Calu3 (cell line): ENCODE data around the gene DMAC1. TPM values are rescaled to one million over a fixed set of nuclear protein-coding genes. Genes with fewer than 3 reads are reported as not detected.

Source experiments
- BruUV-seq: library from RNA; stranded (reverse); fragments of 400-500 nt; replicated peaks from 2 replicates; lab custom pipeline; 2021; lab: Mats Ljungman, UMichigan
- CTCF ChIA-PET: fragments of 300-600 bp; sonication (Branson Sonifier 250); formaldehyde crosslinking; loops from one replicate; lab custom pipeline; 2022; ENCODE audit warnings: antibody characterized with exemption; lab: Charles Lee
- DNase-seq: peaks from one replicate; pipeline ENCODE4 v3.0.0; 2022
- H3K27ac Mint-ChIP-seq: one replicate; pipeline ENCODE4 v1.8.0; 2022; ENCODE audit warnings: mixed read lengths; ENCODE audit not compliant: unreplicated experiment
- H3K27me3 Mint-ChIP-seq: one replicate; pipeline ENCODE4 v1.8.0; 2022; ENCODE audit warnings: mixed read lengths; ENCODE audit not compliant: unreplicated experiment
- H3K36me3 Mint-ChIP-seq: one replicate; pipeline ENCODE4 v1.8.0; 2022; ENCODE audit warnings: mild to moderate bottlenecking, moderate library complexity, mixed read lengths; ENCODE audit not compliant: insufficient read depth, unreplicated experiment
- H3K4me1 Mint-ChIP-seq: one replicate; pipeline ENCODE4 v1.8.0; 2022; ENCODE audit warnings: mild to moderate bottlenecking, low read depth, mixed read lengths; ENCODE audit not compliant: unreplicated experiment
- H3K4me3 Mint-ChIP-seq: one replicate; pipeline ENCODE4 v1.8.0; 2022; ENCODE audit warnings: mild to moderate bottlenecking, low read depth, moderate library complexity, mixed read lengths; ENCODE audit not compliant: unreplicated experiment
- H3K9me3 Mint-ChIP-seq: one replicate; pipeline ENCODE4 v1.8.0; 2022; ENCODE audit warnings: low read depth, mixed read lengths; ENCODE audit not compliant: unreplicated experiment
- intact Hi-C: fragments of 100-400 bp; cut with micrococcal nuclease; formaldehyde crosslinking; loops from one replicate; pipeline ENCODE4 v1.10.0; 2022; ENCODE audit not compliant: unreplicated experiment
- total RNA-seq: library from RNA; stranded (reverse); gene quantifications from 2 replicates; pipeline ENCODE4 v1.2.3, GENCODE V29; 2022
- TF ChIP-seq, protein P1 (sequence below): fragments of 200-600 bp; IDR thresholded peaks from one replicate; pipeline ENCODE4 v1.8.0; 2022; ENCODE audit warnings: antibody characterized with exemption; ENCODE audit not compliant: unreplicated experiment

Gene DMAC1
- total RNA-seq, 1 experiment from 2014 or later: 37.5 TPM

DNA sequence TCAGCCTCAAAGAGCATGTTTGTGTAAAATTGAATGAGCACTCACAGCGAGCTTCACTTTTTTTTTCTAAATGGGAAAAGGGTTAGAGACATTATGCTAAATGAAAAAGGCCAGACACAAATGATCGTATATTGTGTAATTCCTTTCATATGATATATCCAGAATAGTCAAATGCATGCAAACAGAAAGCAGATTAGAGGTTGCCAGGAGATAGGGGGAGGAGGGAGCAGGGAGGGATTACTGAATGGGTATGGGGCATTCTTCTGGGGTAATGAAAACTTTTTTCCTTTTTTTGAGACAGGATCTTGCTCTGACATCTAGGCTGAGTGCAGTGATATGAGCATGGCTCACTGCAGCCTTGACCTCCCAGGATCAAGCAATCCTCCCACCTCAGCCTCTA lies 47.1 kb downstream of the DMAC1 start:
- no peak for DNase-seq
- Mint-ChIP-seq H3K36me3 (no peaks in the 10 kb centered on the region), H3K4me3 (no peak overlapping the region), H3K27ac (no peak overlapping the region), H3K9me3 (peaks cover 6% of the 10 kb centered on the region), H3K27me3 (no peaks in the 10 kb centered on the region), H3K4me1 (no peaks in the 10 kb centered on the region)
- intact Hi-C loops: no loop called here
- CTCF ChIA-PET: no interaction called here
- BruUV-seq: no TSS peak
- TF ChIP-seq, protein P1, sequence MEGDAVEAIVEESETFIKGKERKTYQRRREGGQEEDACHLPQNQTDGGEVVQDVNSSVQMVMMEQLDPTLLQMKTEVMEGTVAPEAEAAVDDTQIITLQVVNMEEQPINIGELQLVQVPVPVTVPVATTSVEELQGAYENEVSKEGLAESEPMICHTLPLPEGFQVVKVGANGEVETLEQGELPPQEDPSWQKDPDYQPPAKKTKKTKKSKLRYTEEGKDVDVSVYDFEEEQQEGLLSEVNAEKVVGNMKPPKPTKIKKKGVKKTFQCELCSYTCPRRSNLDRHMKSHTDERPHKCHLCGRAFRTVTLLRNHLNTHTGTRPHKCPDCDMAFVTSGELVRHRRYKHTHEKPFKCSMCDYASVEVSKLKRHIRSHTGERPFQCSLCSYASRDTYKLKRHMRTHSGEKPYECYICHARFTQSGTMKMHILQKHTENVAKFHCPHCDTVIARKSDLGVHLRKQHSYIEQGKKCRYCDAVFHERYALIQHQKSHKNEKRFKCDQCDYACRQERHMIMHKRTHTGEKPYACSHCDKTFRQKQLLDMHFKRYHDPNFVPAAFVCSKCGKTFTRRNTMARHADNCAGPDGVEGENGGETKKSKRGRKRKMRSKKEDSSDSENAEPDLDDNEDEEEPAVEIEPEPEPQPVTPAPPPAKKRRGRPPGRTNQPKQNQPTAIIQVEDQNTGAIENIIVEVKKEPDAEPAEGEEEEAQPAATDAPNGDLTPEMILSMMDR: no peak
